Body of pancreas (tissue), 4 donors: ENCODE data around the gene ASTN2.

Experiments used
- CTCF ChIP-seq, 7 experiments: fragments of 450-650 bp in 4 of 7; fragments of 200-600 bp in 3 of 7; sonication (generic) in 3 of 7; IDR thresholded peaks; one replicate each; pipeline ENCODE4 v1.5.1; 2016 to 2019; ENCODE audit warnings: antibody characterized with exemption in 7 of 7
- POLR2A ChIP-seq, 3 donors: fragments of 450-650 bp; IDR thresholded peaks; one replicate each; pipeline ENCODE4 v1.6.1; 2016; ENCODE audit warnings: antibody characterized with exemption in 3 of 3, mild to moderate bottlenecking in 2 of 3

- TF ChIP-seq CTCF (IDR thresholded peaks at IDR 0.05) (no peak), POLR2A (IDR thresholded peaks at IDR 0.05) (no peak)
These were observed 128.6 kb downstream of the ASTN2 start for GRCh38 chr9:117286245-117286644.
